Trophoblast cell (in vitro differentiated cells and primary cell): ENCODE measurements around the gene ADARB1.

Source experiments
- DNase-seq, 2 donors: peaks; one replicate each; pipeline ENCODE4 v3.0.0-alpha.2; 2016
- H2AFZ ChIP-seq: 2 replicates; pipeline ENCODE4 v1.6.1; 2013; ENCODE audit warnings: low read length, moderate library complexity, mild to moderate bottlenecking; ENCODE audit not compliant: insufficient read depth, poor library complexity
- H2AK5ac ChIP-seq: 2 replicates; pipeline ENCODE4 v1.6.1; 2013; ENCODE audit warnings: mild to moderate bottlenecking, low read length
- H2BK120ac ChIP-seq: 2 replicates; pipeline ENCODE4 v1.6.1; 2013; ENCODE audit warnings: low read length, mild to moderate bottlenecking, moderate library complexity; ENCODE audit not compliant: insufficient read depth, poor library complexity
- H2BK12ac ChIP-seq: 2 replicates; pipeline ENCODE4 v1.6.1; 2013; ENCODE audit warnings: mild to moderate bottlenecking, low read length, moderate library complexity
- H2BK5ac ChIP-seq: 2 replicates; pipeline ENCODE4 v1.6.1; 2013; ENCODE audit warnings: low read length, low read depth, moderate library complexity, mild to moderate bottlenecking; ENCODE audit not compliant: poor library complexity
- H3K14ac ChIP-seq: 2 replicates; pipeline ENCODE4 v1.6.1; 2013; ENCODE audit warnings: mild to moderate bottlenecking, low read length
- H3K18ac ChIP-seq: 2 replicates; pipeline ENCODE4 v1.6.1; 2013; ENCODE audit warnings: mild to moderate bottlenecking, low read length
- H3K23ac ChIP-seq: 2 replicates; pipeline ENCODE4 v1.6.1; 2013; ENCODE audit warnings: low read length
- H3K27ac ChIP-seq: 2 replicates; pipeline ENCODE4 v1.5.1; 2013; ENCODE audit warnings: low read depth, mild to moderate bottlenecking, inconsistent platforms, low read length, moderate library complexity
- H3K27me3 ChIP-seq: 2 replicates; pipeline ENCODE4 v1.6.1; 2013; ENCODE audit warnings: inconsistent platforms, mild to moderate bottlenecking, low read length, moderate library complexity; ENCODE audit not compliant: insufficient read depth
- H3K36me3 ChIP-seq, 2 experiments: 1 replicate in 1 of 2; 2 replicates in 1 of 2; pipeline ENCODE4 v1.6.1; 2013; ENCODE audit warnings: low read length in 2 of 2, mild to moderate bottlenecking in 2 of 2, moderate library complexity in 1 of 2; ENCODE audit not compliant: insufficient read depth in 2 of 2, control insufficient read depth in 1 of 2
- H3K4ac ChIP-seq: 2 replicates; pipeline ENCODE4 v1.6.1; 2013; ENCODE audit warnings: low read depth, mild to moderate bottlenecking, low read length, moderate library complexity
- H3K4me1 ChIP-seq, 2 experiments: 1 replicate in 1 of 2; 2 replicates in 1 of 2; pipeline ENCODE4 v1.6.1; 2013; ENCODE audit warnings: low read length in 2 of 2, mild to moderate bottlenecking in 2 of 2, moderate library complexity in 1 of 2; ENCODE audit not compliant: insufficient read depth in 2 of 2, control insufficient read depth in 1 of 2
- H3K4me2 ChIP-seq: 2 replicates; pipeline ENCODE4 v1.6.1; 2013; ENCODE audit warnings: inconsistent platforms, mild to moderate bottlenecking, low read length, moderate library complexity
- H3K4me3 ChIP-seq: 2 replicates; pipeline ENCODE4 v1.5.1; 2013; ENCODE audit warnings: mild to moderate bottlenecking, low read depth, low read length, inconsistent platforms
- H3K79me1 ChIP-seq: one replicate; pipeline ENCODE4 v1.6.1; 2013; ENCODE audit warnings: low read length
- H3K79me2 ChIP-seq: 2 replicates; pipeline ENCODE4 v1.6.1; 2013; ENCODE audit warnings: low read length, mild to moderate bottlenecking; ENCODE audit not compliant: control insufficient read depth, insufficient read depth, poor library complexity
- H3K9ac ChIP-seq: 2 replicates; pipeline ENCODE4 v1.6.1; 2013; ENCODE audit warnings: mild to moderate bottlenecking, low read length
- H3K9me3 ChIP-seq: 2 replicates; pipeline ENCODE4 v1.6.1; 2013; ENCODE audit warnings: low read depth, mild to moderate bottlenecking, control low read depth, inconsistent platforms, low read length; ENCODE audit not compliant: insufficient read depth
- H4K12ac ChIP-seq: 2 replicates; pipeline ENCODE4 v1.6.1; 2013; ENCODE audit warnings: low read depth, mild to moderate bottlenecking, low read length, moderate library complexity
- H4K8ac ChIP-seq: 2 replicates; pipeline ENCODE4 v1.6.1; 2013; ENCODE audit warnings: low read depth, mild to moderate bottlenecking, low read length, moderate library complexity
- H4K91ac ChIP-seq: one replicate; pipeline ENCODE4 v1.6.1; 2013; ENCODE audit warnings: low read depth, mild to moderate bottlenecking, low read length, moderate library complexity
- WGBS: extraction: QIAGEN DNeasy Blood & Tissue Kit; methylation state at CpG from one replicate; pipeline ENCODE4 v1.1.7; 2013; ENCODE audit warnings: missing lambda C conversion rate; ENCODE audit not compliant: insufficient read length, insufficient coverage; ENCODE audit errors: extremely low coverage; 5-methylcytosine and 5-hydroxymethylcytosine counted together

The ADARB1 gene

GRCh38 chr21:45071078-45071873, 3.1 kb upstream of the ADARB1 start:
- peak overlapping the region; percentile 11 for H3K4me3 ChIP-seq
- no peak overlapping the region for H4K91ac ChIP-seq
- H4K8ac ChIP-seq, result no peak overlapping the region
- H2BK12ac ChIP-seq, result no peak overlapping the region
- H2AFZ ChIP-seq, result no peak overlapping the region
- H3K9me3 ChIP-seq, result no peaks in the 10 kb centered on the region
- H2BK120ac ChIP-seq, result no peak overlapping the region
- no peaks in the 10 kb centered on the region for H3K36me3 ChIP-seq
- H3K23ac ChIP-seq, result no peak overlapping the region
- peaks cover 8% of the 10 kb centered on the region for H3K79me2 ChIP-seq
- H3K4me1 ChIP-seq, result peaks cover 13 to 16% of the 10 kb centered on the region in 2 experiments
- H3K14ac ChIP-seq, result no peak overlapping the region
- H2BK5ac ChIP-seq, result no peak overlapping the region
- no peak overlapping the region for H3K27ac ChIP-seq
- no peak overlapping the region for H3K18ac ChIP-seq
- peaks cover 11% of the 10 kb centered on the region for H3K79me1 ChIP-seq
- H3K27me3 ChIP-seq, result no peaks in the 10 kb centered on the region
- no CpG with 5 or more reads among the region's 24 CpGs for WGBS
- no peak overlapping the region for H4K12ac ChIP-seq
- H2AK5ac ChIP-seq, result no peak overlapping the region
- no peak overlapping the region for H3K4me2 ChIP-seq
- no peak overlapping the region for H3K4ac ChIP-seq
- no peak overlapping the region for H3K9ac ChIP-seq
- no peak for DNase-seq

- H4K91ac ChIP-seq, result no peak overlapping the region
- no peak overlapping the region for H2BK5ac ChIP-seq
- H3K23ac ChIP-seq, result no peak overlapping the region
- DNase-seq, result no peak
- peaks cover 8% of the 10 kb centered on the region for H3K79me2 ChIP-seq
- no peaks in the 10 kb centered on the region for H3K36me3 ChIP-seq
- H4K12ac ChIP-seq, result no peak overlapping the region
- peak overlapping the region; percentile 32 for H2BK12ac ChIP-seq
- no peaks in the 10 kb centered on the region for H3K9me3 ChIP-seq
- no peak overlapping the region for H3K14ac ChIP-seq
- H3K4me2 ChIP-seq, result no peak overlapping the region
- no CpG with 5 or more reads among the region's 32 CpGs for WGBS
- H3K18ac ChIP-seq, result no peak overlapping the region
- peaks cover 13 to 16% of the 10 kb centered on the region in 2 experiments for H3K4me1 ChIP-seq
- no peak overlapping the region for H3K9ac ChIP-seq
- no peaks in the 10 kb centered on the region for H3K27me3 ChIP-seq
- H3K4ac ChIP-seq, result no peak overlapping the region
- H2BK120ac ChIP-seq, result no peak overlapping the region
- no peak overlapping the region for H4K8ac ChIP-seq
- no peak overlapping the region for H2AFZ ChIP-seq
- peak overlapping the region; percentile 44 for H2AK5ac ChIP-seq
- H3K27ac ChIP-seq, result no peak overlapping the region
- H3K4me3 ChIP-seq, result no peak overlapping the region
- peaks cover 11% of the 10 kb centered on the region for H3K79me1 ChIP-seq
Measured at GRCh38 chr21:45071874-45072737, 2.3 kb upstream of the ADARB1 start.

- Histone ChIP-seq H2BK12ac (peak overlapping the region; percentile 32), H3K9me3 (no peaks in the 10 kb centered on the region), H3K79me2 (peaks cover 8% of the 10 kb centered on the region), H3K79me1 (peaks cover 11% of the 10 kb centered on the region), H3K27me3 (no peaks in the 10 kb centered on the region), H2AK5ac (peak overlapping the region; percentile 44), H3K36me3 (no peaks in the 10 kb centered on the region), H4K12ac (no peak overlapping the region), H3K23ac (no peak overlapping the region), H3K27ac (no peak overlapping the region), H3K4me3 (no peak overlapping the region), H3K9ac (no peak overlapping the region), H4K8ac (no peak overlapping the region), H2BK120ac (no peak overlapping the region), H3K4me2 (no peak overlapping the region), H3K4ac (no peak overlapping the region), H4K91ac (peak overlapping the region; percentile 31), H2BK5ac (no peak overlapping the region), H3K4me1 (peaks cover 13 to 16% of the 10 kb centered on the region in 2 experiments), H3K14ac (no peak overlapping the region), H3K18ac (no peak overlapping the region), H2AFZ (no peak overlapping the region)
- no CpG with 5 or more reads among the region's 29 CpGs for WGBS
- DNase-seq, result peak in 1 of 2 donors; percentile 33
Measured at GRCh38 chr21:45072738-45073300, 1.6 kb upstream of the ADARB1 start.

GRCh38 chr21:45073301-45074047, 906 bp upstream of the ADARB1 start:
- Histone ChIP-seq H3K27ac (no peak overlapping the region), H3K9ac (no peak overlapping the region), H3K4me2 (peak overlapping the region; percentile 77), H2BK5ac (no peak overlapping the region), H3K79me1 (peaks cover 11% of the 10 kb centered on the region), H2BK120ac (no peak overlapping the region), H2BK12ac (no peak overlapping the region), H3K4me3 (peak overlapping the region; percentile 88), H4K12ac (no peak overlapping the region), H3K14ac (no peak overlapping the region), H3K4me1 (peaks cover 13 to 18% of the 10 kb centered on the region in 2 experiments), H3K9me3 (no peaks in the 10 kb centered on the region), H2AK5ac (no peak overlapping the region), H4K91ac (peak overlapping the region; percentile 31), H2AFZ (no peak overlapping the region), H3K36me3 (no peaks in the 10 kb centered on the region), H4K8ac (no peak overlapping the region), H3K27me3 (no peaks in the 10 kb centered on the region), H3K4ac (no peak overlapping the region), H3K79me2 (peaks cover 8% of the 10 kb centered on the region), H3K18ac (no peak overlapping the region), H3K23ac (no peak overlapping the region)
- peak; percentile 33 to 69 for DNase-seq
- no CpG with 5 or more reads among the region's 42 CpGs for WGBS
